ENCODE results near the gene MRPL11. TPM values are rescaled to one million over a fixed set of nuclear protein-coding genes. Genes with fewer than 3 reads are reported as not detected.

Gene MRPL11
- 100 to 1,000 TPM; 154 to 157 TPM for total RNA-seq

DNA sequence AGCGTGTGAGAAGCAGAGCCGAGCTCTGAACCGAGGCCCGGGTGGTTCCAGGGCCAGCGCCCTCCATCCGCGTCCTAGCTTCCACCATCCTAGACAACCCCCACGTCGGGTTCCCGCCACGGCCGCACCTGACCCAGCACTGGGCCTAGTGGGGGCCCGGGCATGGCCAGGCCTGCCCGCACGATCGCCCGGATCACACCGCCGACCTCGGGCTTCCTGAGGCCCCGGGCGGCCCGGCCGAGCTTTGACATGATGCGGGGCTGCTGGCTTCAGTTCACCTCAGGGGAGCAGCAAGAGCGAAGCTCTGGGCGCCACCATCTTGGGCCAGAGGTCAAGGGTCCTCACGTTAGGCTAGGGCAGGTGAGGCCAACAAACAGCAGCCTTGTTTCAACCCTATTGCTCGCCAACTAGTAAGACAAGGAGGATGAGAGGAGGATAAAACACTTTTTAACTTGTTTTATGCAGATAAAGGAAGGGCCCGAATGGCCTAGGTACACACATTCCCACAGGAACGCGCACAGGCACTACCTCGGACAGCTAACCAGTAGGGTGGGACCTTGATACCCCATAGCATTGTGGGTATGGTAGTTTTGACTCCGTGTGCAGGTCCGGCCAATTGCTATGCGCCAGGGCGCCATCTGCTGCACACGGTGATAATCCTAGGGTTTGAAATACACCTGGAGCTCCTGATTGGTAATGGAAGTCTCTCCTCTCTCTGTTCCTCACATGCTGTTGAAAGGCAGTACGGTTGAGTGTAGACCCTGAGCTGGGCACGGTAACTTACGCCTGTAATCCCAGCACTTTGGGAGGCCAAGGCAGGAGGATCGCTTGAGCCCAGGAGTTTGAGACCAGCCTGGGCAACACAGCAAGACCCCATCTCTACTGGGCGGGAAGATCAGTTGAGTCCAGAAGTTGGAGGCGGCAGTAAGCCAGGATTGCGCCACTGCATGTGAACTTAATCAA is at the start of gene MRPL11:
TSS of gene MRPL11 (minus strand) at position 345 of the 963 bp plus-strand sequence. CDS start at position 251, 94 bp downstream.
- CTCF ChIA-PET: interaction anchor here (0.5 to 2.7 kb wide), 28 partner anchors 8 to 296 kb away, joined by 3 to 25 read pairs (median 4); partner anchors contain the start of genes ACTN3, CD248, DPP3 and RBM4B
- POLR2A ChIA-PET: interaction anchor here (0.6 to 0.8 kb wide), 3 partner anchors 18 to 56 kb away, joined by 3 to 8 read pairs (median 3); partner anchors contain the start of gene NPAS4

DNA sequence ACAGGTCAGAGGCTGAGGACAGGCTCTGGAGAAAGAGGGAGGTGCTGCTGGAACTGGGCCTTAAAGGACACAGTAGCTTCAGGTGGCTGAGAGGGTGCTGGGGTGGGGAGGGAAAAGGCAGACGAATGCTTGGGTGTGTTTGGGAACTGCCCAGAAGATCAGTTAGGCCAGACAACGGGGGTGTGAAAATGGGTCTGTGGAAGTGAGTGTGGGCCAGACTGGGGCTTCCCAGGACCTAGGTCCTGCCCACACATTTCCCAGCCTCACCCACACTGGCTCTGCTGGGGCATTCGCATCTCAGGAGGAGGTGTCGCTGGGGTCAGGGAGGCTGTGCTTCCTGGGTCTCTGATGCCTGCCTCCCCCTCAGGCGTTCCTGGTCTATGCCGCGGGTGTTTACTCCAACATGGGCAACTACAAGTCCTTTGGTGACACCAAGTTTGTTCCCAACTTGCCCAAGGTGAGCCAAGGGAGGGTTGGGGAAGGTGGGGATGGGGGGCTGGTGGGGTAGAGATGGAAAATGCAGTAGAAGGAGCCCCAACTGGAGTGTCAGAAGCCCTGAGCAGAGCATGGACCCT is 46.2 kb upstream of the MRPL11 start:
- CTCF ChIA-PET: interaction anchor here (1.3 kb wide), 1 partner anchor 95 kb away, joined by 4 read pairs; no protein-coding TSS in a partner anchor
- POLR2A ChIA-PET: no interaction called here

DNA sequence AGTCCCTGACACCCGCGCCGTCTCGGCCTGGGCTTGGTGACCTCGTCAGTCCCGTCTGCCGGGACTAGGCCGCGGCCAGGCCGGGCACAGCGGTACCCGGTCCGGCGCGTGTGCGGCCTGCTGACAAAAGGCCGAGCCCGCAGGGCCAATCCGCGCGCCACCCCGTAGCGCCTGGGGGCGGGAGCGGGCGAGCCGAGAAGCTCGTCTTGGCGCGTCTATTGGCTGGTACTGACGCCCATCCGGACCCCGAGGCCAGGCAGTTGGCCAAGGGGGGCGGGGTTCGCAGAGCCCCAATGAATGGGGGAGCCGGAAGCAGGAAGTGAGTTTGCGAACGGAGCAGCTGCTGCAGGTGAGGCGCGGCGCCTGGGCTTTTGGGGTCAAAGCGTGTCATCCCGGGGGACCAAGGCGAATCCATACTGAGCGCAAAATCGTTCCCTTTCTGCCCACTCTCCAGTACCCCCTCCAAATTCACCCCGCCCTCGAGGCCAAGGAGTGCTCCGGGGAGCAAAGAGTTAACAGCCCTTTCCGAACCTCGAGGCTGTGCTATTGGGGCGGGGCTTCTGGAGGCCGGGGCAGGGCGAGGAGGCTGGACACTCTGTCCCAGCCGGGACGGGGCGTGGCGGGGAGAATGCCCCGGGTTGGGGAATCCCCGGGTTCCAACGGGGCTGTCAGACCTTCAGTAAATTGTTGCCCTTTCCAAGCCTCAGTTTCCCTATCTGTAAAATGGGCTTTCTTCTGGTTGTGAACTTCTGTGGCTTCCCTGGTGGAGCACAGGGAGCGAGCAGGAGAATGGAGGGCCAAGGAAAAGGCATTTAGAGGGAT is 41.7 kb upstream of the MRPL11 start, which contains the start of gene DPP3:
TSS of gene DPP3 (plus strand) at position 318 of the 822 bp plus-strand sequence. CDS start 1,767 bp downstream, outside the sequence.
- CTCF ChIA-PET: interaction anchor here (0.6 to 3.7 kb wide), 6 partner anchors 10 to 997 kb away, joined by 3 to 20 read pairs (median 4); partner anchors contain the start of genes MRPL11 and PELI3
- POLR2A ChIA-PET: interaction anchor here (0.6 to 1.4 kb wide), 7 partner anchors 12 to 136 kb away, joined by 3 to 10 read pairs (median 4); partner anchors contain the start of genes PELI3, RBM14 and ZDHHC24

DNA sequence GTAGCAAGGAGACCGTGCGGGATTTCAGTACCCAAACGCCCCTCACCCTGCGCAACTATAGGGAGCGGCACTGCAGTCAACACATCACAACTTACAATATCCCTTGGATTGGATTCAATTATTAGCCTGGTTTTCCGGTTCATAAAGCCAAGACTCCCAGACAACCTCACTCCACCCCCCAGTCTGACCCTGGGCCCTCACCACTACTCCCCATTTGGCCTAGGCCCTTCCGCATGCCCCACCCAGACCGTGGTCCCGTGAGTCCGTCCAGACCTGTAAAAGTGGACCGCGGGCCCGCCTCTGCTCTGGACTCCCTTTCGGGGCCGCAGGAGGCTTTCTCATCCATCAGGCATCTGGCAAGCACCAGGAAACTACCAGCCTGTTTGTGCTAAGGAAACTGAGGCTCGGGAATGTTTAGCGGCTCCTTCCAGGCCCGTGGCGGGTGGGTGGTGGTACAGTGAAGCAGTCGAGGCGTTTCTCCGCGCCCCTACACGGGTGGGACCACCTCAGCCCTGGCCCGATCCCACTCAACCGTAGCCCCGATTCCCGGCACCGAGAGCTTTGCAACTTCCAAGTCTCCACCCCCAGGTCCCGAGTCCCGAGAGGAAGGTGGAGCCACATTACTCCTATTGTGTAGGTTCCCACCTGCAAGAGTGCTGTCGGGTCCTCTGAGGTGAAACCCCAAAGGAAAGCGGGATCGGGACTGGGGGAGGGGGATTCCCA is 40.9 kb upstream of the MRPL11 start:
- CTCF ChIA-PET: interaction anchor here (0.7 to 3.7 kb wide), 7 partner anchors 10 to 199 kb away, joined by 3 to 20 read pairs (median 5); partner anchors contain the start of genes MRPL11 and PELI3
- POLR2A ChIA-PET: interaction anchor here (0.5 to 1.4 kb wide), 8 partner anchors 13 to 152 kb away, joined by 3 to 10 read pairs (median 4); partner anchors contain the start of genes PELI3, RBM14 and ZDHHC24

DNA sequence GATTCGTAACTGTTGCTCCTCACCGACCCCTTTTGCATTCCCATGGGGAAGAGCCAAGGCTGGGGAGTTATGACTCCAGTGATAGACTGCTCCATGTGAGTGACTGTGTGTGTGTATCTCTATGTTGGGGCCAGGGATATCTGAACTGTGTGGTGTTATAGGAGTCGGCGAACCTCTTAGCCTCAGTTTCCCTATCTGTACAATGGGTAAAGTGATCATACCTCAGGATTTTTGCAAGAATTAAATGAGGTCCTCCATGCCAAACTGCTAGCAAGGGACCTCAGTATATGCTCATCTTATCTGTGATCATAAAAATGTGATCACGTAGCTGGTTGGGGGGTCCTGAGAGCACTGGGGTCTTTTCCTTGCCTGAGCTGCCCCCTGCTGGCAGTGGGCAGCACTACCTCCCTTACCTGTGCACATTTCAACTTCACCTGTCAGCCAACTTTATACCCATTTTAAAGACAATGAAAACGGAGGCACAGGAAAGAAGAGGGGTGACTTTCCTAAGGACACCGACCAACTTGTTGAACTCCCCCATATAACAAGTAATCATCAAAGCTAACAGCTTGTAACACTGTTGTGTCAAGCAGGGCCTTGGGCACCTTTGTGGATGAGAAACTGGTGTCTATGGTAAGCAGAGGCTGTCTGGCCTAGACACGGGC is 40.2 kb upstream of the MRPL11 start:
- ChIA-PET CTCF (interaction anchor here (0.8 to 3.7 kb wide), 5 partner anchors 10 to 90 kb away, joined by 3 to 20 read pairs (median 6); partner anchors contain the start of genes MRPL11 and PELI3), POLR2A (interaction anchor here (0.5 to 1.2 kb wide), 3 partner anchors 12 to 152 kb away, joined by 3 read pairs; no protein-coding TSS in a partner anchor)

DNA sequence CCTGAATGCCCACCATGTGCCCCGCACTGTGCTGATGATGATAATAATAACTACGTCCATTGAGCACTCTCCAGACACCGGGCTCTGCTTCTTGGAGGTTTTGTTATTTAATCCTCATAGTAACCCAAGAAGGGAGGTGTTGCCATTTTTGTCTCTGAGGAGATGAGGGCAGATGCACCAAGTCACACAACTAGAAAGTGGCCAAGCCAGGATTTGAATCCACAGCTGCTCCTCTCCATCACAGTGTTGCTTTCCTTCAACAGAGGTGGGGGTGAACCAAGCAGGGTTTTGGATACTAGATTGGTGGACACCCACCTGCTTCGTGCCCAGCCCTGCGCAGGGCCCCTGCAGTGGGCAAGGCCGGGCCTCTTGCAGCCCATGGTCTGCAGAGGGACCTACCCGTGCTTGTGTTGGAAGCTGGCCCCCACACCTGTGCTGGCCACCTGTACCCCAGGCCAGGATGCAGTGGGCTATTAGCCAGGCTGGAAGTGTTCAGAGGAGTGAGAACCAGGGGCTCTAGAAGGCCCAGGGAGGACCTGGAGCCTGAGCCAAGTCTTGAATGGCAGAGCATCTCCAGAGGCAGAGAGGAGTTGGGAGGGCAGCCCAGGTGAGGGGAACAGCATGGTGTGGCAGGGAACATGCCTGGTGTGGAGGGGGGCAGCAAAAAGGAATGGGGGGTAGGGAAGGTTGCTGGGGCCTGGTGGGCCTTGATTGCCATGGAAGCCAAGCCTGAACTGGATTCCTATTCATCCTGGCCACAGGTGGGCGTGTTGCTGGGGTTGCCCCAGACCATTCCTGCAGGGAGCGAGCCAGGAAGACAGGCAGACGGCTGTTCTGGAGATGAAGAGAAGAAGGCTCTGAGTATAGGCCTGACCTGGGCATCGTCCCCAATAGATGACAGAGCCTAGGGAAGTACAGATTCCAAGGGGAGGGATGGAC is 38.9 kb upstream of the MRPL11 start:
- ChIA-PET POLR2A (no interaction called here), CTCF (interaction anchor here (2.0 to 3.7 kb wide), 2 partner anchors 11 to 32 kb away, joined by 6 to 20 read pairs; partner anchors contain the start of gene PELI3)

DNA sequence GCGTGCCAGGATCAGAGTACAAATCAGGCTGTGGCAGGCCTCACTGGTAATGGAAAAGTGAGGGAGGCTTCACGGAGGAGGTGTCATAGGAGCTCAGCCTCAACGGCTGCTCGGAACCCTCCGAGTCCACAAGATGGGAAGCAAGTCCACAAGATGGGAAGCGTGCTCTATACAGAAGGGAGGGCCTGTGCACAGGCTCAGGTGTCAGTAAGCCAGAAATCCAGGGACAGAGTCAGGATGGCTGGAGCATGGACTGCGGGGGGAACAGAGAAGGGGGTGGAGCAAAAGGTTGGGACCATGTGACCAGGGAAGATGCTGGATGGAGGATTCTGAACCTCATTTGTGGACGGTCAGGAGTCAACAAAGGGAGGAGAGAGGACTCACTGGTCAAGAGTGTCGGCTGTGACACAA is 38.2 kb upstream of the MRPL11 start:
- CTCF ChIA-PET: interaction anchor here (0.5 to 3.7 kb wide), 2 partner anchors 10 to 559 kb away, joined by 4 to 20 read pairs; partner anchors contain the start of gene PELI3

DNA sequence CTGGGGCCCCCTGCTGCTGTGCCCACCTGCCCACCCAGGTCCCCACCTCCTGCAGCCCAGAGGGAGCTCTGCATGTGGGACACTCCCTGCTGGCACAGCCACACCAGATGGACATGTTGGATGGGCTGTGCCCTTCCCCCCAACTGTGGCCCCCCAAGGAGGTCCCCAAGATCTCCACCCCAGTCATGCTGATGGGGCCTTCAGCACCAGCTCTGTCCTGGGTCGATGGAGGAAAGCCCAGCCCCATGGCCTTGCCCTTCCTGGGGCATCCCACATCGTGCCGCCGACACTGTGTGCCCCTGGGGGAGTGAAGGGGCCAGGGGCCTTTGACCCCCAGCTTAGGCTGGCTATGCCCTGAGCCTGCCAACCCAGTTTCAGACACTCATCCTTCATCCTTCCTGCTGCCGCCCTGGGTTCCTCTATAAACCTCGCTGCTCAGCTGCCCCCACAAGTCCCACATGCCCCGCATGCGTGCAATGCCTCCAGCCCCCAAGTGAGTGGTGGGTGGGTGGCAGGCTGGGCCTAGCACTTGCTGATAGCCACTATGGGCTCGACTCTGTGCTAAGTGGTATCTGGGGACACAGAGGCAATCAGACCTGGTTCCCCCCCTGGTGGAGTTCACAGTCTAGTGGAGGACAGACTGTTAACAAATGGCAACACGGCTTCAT is 37.7 kb upstream of the MRPL11 start:
- ChIA-PET CTCF (interaction anchor here (0.5 kb wide), 1 partner anchor 559 kb away, joined by 4 read pairs; no protein-coding TSS in a partner anchor), POLR2A (no interaction called here)

More for the DNA sequence above, 38.2 kb upstream of the MRPL11 start:
- POLR2A ChIA-PET: no interaction called here

DNA sequence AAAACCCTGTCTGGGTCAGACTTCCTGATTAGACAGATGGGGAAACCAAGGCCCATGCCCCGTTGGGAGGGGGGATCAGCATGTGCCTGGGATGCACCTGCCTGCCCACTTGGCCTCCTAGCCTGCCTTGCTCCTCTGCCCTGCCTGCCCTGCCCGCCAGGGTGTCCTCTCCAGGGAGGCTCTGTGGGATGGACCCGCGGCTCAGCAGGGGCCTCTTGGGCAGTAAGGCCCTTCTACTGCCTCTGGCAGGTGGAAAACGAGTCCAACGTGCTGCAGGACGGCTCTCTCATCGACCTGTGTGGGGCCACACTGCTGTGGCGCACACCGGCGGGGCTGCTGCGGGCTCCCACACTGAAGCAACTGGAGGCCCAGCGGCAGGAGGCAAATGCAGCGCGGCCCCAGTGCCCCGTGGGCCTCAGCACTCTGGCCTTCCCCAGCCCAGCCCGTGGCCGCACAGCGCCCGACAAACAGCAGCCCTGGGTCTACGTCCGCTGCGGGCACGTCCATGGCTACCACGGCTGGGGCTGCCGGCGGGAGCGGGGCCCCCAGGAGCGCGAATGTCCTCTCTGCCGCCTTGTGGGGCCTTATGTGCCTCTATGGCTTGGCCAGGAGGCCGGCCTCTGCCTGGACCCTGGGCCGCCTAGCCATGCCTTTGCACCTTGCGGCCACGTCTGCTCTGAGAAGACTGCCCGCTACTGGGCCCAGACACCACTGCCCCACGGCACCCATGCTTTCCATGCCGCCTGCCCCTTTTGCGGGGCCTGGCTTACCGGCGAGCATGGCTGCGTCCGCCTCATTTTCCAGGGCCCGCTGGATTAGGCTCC is 36.9 kb upstream of the MRPL11 start:
- ChIA-PET POLR2A (no interaction called here), CTCF (no interaction called here)

DNA sequence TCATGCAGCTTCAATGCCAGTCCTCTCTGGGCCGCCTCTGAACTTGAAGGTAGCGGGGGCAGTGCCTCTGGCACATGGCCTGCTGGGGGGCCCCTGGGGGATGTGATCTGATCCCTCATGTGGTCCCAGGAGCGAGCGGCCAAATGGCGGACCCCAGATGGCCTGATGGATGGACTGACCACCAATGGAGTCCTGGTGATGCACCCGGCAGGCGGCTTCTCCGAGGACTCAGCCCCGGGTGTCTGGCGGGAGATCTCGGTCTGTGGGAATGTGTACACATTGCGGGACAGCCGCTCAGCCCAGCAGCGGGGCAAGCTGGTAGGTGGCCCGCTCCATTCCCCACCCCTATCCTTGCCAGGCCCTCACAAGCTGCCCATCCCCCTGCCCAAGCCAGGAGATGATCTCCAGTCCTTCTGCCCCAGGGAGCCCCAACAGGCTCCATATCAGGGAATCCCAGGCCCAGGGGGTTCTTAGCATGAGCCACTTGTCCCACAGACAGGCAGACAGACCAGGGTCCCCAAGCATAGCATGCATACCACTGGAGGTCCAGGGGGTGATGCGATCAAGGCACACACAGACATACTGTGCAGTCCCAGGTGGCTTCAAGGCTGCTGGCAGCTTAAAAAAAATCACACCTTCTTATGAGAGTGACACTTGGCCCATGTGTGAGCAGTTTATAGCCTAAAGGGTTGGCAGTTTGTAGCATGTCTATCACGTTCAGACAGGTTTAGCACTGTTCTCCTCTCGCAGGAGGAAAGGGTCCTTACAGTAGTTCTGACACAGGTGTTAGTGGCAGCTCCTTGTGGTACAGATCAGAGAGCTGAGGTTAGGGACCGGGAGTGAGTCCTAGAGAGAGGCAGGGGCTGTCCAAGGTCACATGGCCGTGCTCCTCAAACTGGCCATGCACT is 35.2 kb upstream of the MRPL11 start:
- ChIA-PET POLR2A (no interaction called here), CTCF (no interaction called here)

DNA sequence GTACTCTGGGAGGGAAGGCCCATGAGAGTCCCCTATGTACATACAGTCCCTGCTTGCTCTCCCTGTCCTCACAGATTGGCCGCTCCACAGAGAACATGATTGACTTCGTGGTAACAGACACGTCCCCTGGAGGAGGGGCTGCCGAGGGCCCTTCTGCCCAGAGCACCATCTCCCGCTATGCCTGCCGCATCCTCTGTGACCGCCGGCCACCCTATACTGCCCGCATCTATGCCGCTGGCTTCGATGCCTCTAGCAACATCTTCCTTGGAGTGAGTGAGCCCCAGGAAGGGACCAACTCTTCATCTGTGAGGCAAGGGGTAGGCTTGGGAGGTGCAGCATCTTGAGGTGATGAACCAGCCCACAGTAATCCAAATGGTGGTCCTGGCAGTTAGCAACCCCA is 34.5 kb upstream of the MRPL11 start:
- ChIA-PET CTCF (no interaction called here), POLR2A (no interaction called here)

DNA sequence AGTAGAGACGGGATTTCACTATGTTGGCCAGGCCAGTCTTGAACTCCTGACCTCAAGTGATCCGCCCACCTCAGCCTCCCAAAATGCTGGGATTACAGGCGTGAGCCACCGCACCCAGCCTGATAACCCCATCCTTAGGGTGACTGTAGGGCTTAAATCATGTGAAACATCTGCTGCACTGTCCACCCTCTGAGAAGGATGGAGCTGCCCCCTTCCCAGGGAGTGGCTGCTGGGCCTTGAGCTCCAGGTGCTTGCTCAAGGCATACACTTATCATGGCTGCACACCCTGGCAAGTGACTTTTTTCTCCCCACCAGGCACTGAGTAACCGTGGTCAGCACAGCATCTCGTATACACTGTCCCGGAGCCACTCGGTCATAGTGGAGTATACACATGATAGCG is 33.4 kb upstream of the MRPL11 start:
- ChIA-PET CTCF (interaction anchor here (0.5 to 0.6 kb wide), 2 partner anchors 441 to 1791 kb away, joined by 5 read pairs; no protein-coding TSS in a partner anchor), POLR2A (no interaction called here)

DNA sequence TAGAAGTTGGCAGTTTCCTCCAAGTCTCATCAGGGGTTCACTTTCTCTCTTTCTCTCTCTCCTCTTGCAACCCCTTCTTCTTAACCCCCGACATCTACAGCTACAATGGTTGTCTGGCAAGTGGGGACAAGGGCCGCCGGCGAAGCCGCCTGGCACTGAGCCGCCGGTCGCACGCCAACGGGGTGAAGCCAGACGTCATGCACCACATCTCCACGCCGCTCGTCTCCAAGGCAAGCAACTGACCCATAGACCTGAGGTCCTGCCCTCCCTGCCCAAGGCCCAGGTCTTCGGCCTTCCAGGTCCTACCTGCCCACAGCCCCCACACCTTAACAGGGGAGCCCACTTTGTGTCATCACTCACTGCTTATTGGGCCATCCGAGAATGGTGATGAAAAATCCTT is 32.5 kb upstream of the MRPL11 start:
- POLR2A ChIA-PET: no interaction called here
- CTCF ChIA-PET: interaction anchor here (1.0 to 1.2 kb wide), 2 partner anchors 9 to 63 kb away, joined by 3 read pairs; partner anchors contain the start of gene DPP3

DNA sequence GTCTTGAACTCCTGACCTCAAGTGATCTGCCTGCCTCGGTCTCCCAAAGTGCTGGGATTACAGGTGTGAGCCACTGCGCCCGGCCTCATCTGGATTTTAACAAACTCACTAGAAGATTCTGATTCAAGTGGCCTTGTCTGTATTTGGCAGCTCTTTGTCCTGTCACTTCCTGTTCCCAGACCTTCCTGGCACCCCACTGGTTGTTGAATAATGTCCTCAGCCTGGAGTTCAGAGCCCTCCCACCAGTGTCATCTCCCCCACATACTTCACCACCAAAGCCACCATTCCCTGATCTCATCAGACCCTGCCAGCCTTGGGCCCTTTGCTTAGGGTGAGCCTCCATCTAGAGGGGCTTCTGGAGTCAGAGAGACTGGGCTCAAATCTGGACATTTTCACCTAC is 31.4 kb upstream of the MRPL11 start:
- CTCF ChIA-PET: interaction anchor here (1.0 to 1.5 kb wide), 4 partner anchors 9 to 61 kb away, joined by 3 to 5 read pairs (median 3); partner anchors contain the start of genes DPP3 and MRPL11
- POLR2A ChIA-PET: interaction anchor here (0.6 to 0.9 kb wide), 3 partner anchors 24 to 143 kb away, joined by 3 to 6 read pairs (median 4); no protein-coding TSS in a partner anchor
